ENCODE data around the gene APC.
"Not testable (repeated sequence)": the region's sequence is repeated elsewhere in the genome, so short reads cannot be mapped to it uniquely, and the experiment has no call there.

The APC gene

DNA sequence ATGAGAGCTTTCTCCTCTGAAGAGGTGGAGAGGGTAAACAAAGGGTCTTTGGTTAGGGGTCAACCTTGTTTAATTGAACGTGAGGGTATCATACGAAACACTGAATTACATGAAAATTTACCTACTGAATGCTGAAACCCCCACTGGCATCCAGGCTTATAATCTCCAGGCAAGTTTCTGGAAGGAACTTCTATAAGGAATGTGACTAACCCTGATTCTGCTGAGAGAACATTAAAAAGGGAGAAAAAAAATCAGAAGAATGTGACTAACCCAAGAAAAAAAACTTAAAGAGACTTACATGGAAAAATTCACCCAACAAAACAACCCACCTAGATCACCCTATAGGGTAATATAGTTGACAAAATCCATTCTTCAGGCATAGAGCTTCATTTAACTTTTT, 55.5 kb downstream of the APC start:
- DNase-seq = no peak

DNA sequence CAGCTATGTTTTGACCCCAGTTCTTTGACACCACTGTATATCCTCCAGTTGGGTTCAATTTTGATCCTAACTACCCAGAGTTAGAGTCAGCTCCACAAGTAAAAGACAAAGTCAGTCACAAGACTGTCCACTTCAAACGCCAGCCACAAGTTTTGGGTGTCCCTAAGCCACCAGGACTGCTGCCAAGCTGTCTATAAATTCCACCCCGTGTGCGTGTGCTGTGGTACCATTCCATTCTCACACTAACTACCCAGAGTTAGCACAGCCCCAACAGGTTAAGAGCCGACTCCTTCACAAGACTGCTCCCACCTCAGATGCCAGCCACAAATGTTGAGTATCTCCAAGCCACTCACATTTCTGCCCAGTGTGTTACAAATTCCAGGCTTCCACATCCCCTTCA, 56.7 kb downstream of the APC start:
- no peak for DNase-seq

DNA sequence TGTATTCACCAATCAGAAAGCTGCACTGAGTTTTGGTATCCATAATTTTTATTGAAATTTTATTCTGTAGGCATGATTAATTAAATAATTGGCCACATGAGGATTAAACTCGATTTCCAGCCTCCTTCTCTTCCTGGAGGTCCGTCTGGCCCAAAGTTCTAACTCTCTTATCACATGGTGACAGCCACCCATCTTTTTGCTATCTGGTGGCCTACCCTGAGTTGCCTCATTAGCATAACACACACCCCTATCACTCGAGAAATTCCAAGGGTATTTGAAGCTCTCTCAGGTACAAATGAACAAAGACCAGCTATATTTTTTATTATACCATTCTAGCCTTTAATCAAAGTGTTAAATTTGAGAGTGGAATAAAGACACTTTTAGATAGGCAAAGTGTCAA, 57.7 kb downstream of the APC start:
- DNase-seq = no peak

DNA sequence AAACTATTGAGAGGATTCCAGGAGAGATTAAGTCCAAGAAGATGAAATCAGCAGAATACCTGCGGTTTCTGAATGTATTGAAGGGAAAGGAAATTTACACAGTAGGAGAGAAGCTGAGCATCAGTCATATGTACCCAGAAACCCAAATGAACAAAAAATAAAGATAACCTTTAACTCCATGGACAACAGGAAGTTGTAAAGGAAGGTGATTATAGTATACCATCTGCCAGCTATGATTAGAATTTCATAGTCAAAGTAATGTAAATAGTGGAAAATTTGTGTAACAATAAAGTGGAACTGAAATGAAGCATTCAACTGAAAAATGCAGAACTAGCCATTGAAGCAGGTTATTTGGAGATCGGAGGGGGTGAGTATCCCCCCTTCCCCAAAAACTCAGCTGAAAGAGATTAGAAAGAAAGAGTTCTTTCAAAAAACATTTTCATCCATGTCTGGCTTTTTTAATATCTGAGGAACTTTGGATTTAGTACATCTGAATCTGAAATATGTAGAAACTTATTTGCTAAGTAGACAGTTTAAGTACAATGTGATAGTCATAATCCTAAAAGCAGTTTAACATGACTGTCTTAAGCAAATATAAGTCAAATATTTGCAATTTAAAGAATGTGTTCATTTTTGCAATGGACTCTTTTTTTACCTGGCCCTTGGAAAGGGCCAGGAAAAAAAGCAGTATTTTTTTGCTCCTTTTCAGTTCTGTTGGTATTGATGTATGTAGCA, 58.4 kb downstream of the APC start:
- DNase-seq = no peak

DNA sequence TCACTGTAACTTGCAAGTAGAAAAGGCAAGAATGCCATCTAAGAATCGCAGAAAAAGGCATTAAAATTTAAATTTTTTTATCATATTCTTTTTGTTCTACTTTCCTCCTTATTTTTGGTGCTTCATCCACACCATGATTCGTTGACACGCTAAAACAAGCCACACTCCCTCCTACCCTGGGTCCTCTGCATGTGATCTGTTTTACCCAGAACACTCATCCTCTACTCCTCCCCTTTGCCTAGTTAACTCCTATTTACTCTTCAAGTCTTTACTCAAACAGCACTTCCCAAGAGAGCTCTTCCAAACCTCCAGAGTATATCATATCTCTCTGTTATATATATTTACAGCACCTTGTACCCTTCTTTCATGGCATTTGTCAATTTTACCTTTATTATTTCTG, 62.0 kb downstream of the APC start:
- DNase-seq = no peak

DNA sequence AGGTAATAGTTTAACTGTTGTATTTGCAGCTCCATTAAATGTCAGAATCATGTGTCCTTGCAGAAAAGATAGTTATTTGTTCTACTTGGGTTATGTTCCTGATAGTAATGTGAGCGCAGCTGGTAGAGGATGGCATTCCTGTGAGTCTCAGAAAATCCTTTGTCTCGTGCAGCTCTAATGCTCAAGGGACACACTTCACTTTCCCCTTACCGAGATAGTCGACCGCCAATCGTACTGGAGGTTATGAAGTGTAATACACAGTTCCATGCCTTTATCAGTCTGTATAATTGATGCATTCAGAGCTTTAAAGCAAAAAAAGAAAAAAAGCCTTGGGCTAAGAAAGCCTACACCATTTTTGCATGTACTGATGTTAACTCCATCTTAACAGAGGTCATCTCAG, 63.2 kb downstream of the APC start:
- DNase-seq = no peak

DNA sequence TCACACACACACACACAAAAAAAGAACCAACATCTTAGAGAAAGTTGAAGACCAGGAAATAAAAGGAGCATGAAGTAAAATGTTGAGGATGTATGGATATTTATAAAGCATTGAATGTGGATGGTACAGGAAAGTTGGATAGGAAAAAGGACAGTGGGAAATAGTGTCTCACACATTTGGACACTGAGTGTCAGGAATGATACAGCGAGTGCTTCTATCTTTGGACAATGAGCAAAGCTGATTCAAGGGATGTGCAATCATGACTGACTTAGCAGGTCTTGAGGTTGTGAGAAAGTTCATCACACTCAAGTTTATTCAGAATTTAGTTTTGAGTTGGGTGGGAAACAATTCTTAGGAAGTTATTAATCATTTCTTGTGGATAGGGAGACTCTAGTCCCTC, 73.3 kb downstream of the APC start:
- no peak for DNase-seq

DNA sequence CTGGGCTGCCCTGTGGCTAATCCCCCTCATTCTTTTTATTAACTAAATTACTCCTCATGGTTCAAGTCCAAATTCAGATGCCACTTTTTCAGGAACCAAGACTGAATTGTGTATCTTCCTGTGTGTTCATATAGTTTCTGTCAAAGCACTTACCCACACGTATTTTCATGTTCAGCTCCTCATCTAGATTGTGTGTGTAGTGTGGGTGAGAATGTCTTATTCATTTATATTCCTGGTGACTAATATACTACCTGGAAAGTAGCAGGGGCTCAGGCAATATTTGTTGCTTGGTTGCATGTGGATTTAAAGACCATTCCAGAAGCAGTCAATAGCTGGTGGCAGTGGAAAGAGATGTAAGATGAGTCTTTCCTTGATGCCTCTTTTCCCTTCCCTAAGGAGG, 74.9 kb downstream of the APC start:
- DNase-seq = no peak

DNA sequence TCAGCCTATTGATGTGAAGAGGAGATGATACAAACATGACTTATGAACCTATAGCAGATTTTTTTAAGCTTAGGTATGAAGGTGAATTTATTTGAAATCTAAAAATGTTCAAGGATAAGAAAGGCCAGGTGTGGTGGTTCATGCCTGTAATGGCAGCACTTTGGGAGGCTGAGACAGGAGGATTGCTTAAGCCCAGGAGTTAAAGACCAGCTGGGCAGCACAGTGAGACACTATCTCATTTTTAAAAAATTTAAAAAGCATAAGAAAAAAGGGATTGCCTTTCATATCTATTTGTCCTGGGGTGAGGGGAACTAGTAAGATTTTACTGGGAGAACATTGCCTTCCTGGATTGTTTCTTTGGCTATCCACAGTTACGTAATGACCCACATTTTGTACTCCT, 82.6 kb downstream of the APC start:
- DNase-seq = no peak

DNA sequence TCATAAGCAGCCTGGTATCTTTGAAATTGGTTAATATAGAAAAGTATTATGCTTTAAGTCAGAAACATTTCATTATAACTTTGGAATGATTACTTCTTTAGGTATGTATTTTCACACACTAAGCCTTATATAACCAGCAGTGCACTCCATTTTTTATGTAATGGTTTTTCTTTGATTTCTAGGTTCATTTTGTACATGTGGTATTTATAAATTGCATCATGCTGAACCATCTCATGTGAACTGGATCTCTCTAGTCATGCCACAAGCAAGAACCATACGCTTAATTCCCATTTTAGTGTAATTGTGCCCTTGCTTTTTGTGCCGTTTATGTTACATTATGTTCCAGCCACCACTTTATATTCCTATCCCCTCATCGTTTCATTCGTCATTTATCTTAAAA, 84.8 kb downstream of the APC start:
- DNase-seq = no peak

DNA sequence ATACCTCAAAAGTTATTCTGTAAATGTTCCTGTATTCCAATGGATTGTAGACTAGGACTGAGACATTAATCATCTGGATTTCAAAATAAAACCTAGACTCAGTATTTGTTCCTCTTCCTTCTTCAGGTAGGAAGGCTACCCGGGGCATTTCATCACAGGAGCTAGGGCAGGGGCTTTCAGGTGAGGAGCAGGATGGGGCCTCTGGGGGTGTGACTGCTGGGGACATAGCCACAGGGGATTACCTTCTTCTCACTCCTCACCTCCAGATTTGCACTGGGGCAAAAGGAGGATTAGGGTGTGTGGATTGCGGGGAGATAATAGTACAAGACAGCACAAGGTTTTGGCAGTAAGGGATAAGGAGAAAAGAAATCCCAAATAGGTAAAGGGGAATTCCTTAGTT, 85.5 kb downstream of the APC start:
- no peak for DNase-seq

DNA sequence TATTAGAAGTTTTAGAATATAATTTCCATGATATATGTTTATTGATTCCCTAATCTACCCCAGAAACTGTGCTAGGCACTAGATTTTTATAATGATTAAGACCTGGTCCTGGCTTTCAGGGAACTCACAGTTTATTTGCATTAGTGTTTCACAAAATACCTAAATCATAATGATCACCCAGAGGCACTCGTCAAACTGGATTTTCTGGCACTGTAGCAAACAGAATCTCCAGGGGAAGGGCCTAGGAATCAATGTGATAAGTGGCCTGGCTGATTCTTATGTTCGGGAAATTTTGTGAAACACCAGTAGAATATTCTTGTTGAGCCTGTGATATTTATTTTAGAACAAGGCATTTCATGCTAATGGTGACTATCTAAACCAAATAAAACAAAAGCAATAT, 86.0 kb downstream of the APC start:
- no peak for DNase-seq

DNA sequence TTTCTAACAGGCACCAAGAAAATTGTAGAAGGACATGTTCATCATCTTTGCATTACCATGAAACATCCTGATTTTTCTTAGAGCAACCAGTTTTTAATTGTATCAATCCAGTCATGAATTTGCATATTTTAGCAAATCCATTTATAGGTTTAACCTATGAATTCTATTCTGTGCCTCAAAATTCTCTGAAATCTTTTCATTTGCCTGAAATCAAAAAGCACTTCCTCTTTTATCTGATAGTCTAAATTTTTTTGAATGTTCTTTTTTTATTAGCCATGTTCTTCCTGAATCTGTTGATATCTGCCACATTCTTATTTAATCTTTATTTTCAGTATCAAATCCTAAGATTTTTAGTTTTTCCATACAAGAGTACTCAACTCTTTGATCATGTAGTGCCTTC, 86.5 kb downstream of the APC start:
- no peak for DNase-seq

DNA sequence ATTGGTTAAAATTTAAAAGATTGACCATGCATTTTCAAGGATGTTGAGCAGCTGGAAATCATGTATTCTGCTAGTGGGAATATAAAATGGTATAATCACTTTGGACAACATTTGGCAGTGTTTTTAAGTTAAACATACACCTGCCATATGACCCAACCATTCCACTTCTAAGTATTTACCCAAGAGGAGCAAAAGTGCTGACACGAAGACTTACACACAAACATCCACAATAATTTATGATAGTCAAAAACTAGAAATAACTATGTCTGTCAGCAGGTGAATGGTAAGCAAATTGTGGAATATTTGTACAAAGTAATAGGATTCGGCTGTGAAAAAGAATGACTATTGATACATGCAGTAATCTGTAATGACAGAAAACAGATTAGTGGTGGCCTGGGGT, 92.7 kb downstream of the APC start:
- DNase-seq = no peak

DNA sequence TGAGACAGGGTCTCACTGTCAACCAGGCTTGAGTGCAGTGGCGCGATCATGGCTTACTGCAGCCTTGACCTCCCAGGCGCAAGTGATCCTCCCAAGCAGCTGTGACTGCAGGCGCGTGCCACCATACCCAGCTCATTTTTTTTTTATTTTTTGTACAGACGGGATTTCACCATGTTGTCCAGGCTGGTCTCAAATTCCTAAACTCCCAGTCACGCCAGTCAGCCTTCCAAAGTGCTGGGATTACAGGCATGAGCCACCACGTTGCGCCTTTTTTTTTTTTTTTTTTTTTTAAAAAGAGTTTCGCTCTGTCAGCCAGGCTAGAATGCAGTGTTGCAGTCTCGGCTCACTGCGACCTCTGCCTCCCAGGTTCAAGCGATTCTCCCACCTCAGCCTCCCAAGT, 96.3 kb downstream of the APC start:
- DNase-seq = no peak

DNA sequence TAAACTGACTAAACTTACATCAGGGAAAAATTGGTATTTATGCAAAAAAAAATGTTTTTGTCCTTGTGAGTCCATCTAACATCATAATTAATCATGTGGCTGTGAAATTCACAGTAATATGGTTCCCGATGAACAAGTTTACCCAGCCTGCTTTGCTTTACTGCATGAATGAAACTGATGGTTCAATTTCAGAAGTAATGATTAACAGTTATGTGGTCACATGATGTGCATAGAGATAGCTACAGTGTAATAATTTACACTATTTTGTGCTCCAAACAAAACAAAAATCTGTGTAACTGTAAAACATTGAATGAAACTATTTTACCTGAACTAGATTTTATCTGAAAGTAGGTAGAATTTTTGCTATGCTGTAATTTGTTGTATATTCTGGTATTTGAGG, 106.8 kb downstream of the APC start:
- no peak for DNase-seq

DNA sequence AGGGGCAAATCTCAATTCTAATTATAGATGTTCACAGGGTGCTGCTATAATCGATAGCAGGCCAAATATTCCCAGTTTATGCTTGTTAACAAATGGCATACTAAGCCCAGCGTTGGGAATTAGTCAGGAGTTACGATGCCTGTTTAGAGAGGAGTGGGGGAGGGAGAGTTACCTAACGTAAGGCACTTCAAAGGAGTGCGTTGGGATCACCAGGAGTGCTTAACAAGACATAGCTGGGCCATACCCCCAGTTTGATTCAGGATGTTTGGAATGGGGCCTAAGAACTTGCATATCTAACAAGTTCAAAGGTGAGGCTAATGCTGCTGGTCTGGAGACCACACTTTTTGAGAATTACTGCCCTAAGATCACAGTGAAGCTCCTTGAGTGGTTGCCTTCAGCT, 108.9 kb downstream of the APC start:
- DNase-seq = no peak

DNA sequence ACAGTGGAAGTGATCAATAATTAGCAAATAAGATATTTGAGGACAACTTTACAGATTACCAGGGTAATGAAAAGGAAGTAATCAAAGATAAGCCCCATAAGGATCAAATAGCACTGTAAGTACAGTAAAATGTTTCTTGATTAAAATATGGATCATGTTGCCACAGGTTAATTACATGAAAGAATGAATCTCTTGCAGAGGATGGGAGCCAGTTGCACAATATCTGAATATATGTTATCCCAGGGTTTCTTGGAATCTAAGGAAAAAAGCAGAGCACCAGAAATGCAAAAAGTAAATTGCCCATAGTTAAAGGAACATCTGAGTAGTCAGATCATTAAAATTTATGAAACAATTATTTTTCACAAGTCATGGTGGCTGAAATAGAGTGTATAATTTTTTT, 109.6 kb downstream of the APC start:
- DNase-seq = no peak

DNA sequence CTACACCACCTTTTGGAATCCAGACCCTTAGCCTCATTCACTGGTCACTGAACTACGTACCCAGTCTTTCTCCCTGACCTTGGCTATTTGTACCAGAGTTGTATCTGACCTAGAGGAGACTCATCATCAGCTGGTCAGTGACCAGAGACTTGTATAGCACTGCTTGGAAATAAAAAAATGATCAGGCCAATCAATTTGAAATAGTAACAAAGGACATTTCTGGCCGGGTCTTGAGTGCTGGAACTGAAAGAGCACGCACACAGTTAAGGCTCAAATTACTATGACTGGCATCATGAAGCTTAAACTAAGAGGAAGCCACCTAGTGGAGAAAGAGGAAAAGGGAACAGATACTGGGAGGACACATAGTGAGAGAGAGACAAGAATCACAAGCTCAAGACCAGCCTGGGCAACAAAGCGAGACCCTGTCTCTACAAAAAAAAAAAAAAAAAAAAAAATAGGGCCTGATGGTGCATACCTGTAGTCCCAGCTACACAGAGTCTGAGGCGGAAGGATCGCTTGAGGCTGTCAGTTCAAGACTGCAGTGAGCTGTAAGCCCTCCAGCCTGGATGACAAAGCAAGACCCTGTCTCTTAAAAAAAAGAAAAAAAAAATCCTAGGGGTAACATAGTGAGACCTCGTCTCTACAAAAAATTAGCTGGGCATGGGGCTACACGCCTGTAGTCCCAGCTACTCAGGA, 110.6 kb downstream of the APC start:
- no peak for DNase-seq

DNA sequence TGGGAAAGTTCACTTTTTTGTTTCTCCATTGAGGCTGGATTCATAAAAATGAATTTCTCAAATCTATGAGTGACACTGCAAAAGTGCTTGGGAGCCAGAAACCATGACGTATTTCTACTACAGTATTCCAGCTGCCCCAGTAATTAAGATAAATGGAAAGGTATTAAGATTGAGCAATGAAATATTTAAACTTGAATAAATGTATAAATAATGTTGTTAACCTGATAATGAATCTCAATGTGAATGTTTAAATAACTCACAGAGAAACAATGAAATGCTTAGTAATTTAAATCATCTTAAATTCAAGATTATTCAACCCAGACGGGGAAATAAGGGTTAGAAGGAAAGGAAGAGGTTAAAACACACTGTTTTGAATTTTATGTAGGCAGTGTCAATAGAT, 112.2 kb downstream of the APC start:
- DNase-seq = no peak

DNA sequence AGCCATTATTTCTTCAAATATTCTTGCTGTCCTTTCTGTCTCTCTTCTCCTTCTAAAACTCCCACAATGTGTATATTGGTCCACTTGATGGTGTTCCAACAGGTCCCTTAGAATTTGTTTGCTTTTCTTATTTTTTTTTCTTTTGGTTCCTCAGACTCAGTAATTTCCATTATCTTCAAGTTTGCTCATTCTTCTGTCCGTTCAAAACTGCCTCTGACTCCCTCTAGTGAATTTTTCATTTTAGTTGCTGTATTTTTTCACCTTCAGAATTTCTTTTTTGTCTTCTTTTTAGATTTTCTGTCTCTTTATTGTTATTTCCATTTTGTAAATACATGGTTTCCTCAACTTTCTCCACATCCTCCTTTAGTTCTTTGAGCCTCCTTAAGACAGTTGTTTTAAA, 117.0 kb downstream of the APC start:
- no peak for DNase-seq

DNA sequence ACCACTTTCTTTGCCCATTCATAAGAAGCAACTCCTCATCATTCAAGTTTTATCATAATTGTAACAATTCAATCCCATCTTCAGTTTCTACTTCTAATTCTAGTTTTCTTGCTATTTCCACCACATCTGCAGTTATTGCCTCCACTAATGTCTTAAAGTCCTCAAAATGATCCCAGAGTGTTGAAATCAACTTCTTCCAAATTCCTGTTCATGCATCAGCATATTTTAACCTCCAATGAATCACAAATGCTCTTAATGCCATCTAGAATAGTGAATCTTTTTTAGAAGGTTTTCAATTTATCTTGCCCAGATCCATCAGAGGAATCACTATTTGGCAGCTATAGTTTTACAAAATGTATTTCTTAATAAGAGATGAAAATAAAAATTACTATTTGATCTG, 120.2 kb downstream of the APC start:
- no peak for DNase-seq

DNA sequence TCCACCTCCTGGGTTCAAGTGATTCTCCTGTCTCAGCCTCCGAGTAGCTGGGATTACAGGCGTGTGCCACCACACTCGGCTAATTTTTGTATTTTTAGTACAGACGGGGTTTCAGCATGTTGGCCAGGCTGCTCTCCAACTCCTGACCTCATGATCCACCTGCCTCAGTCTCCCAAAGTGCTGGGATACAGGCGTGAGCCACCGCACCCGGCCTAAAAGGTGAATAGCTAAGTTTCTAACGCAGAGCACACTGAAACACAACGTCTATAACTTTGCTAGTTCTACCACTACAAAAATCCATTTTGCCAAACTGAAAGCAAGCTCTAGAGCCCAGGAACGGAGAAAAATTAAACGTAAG, 122.9 kb downstream of the APC start:
- not testable (repeated sequence) for DNase-seq

DNA sequence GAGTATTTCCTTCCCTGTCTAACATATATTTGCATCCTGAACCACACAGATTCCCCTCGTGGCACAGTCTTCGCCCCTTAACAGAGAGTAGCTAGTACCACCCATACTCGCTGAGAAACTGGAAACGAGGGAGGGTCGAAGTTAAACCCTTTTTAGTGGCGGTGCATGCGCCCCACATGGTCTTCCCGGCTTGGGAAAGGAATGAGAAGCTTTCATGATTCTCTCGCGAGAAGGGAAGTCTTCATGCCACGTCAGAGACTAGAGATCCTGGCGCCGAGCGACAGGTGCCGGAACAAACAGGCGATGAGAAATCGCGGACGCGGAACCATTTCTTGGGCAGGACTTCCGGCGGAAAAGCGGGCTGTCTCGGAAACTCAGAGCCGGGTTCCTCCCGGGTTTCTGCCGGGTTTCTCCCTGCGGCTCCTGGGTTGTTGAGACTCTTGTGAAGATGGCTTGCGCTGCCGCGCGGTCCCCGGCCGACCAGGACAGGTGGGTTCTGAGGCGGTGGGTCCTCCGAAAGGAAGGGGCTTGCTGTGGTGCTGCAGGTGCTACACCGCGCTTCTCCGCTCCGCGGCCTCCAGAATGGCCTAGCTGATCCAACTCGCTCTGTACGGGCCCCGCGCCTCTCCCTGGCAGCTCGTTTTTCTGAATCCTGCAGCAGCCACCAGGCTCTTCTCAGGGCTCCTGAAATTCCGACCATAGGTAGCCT, 123.4 kb downstream of the APC start, which contains the start of gene SRP19:
SRP19 (plus strand) TSS at position 359 of the 709 bp plus-strand sequence; CDS start at position 449, 90 bp downstream.
- DNase-seq = peak; percentile 81 to 84
